ENCODE results near the gene CASK. TPM values are rescaled to one million over a fixed set of nuclear protein-coding genes. Genes with fewer than 3 reads are reported as not detected.

The CASK gene
- total and polyA plus RNA-seq, 10 donors, result 4.7 to 63.7 (median 42.8) TPM

- 73 to 94% (median 77%) methylated on average over 6 of the region's 6 CpGs for WGBS, 5 donors
- Histone ChIP-seq H3K9me3 (no peaks in the 10 kb centered on the region), H3K27ac (no peak overlapping the region), H3K36me3 (peaks cover 0 to 4% (median 0%) of the 10 kb centered on the region in 6 donors), H3K4me3 (no peak overlapping the region), H3K27me3 (replicated peaks in 1 of 7) (peaks cover 0 to 7% (median 0%) of the 10 kb centered on the region in 7 donors), H3K4me1 (peaks cover 0 to 17% (median 3%) of the 10 kb centered on the region in 6 donors)
- TF ChIP-seq POLR2AphosphoS5 (IDR thresholded peaks at IDR 0.05), result no peak
- TF ChIP-seq POLR2A (IDR thresholded peaks at IDR 0.05), result no peak
- TF ChIP-seq CTCF (IDR thresholded peaks at IDR 0.05 in 8 of 11, conservative IDR thresholded peaks at IDR 0.05 in 3 of 11), result no peak
- intact Hi-C loops (cut with DNase I; ENCODE audit: low total_unique reads), result loop anchor here (10.0 kb wide), 1 partner anchor 201 kb away; no protein-coding TSS in a partner anchor
- no peak for DNase-seq
Observed at GRCh38 chrX:41553688-41554087, 369.7 kb downstream of the CASK start.

- intact Hi-C loops (cut with DNase I; ENCODE audit: low total_unique reads), result no loop called here
- H3K36me3 ChIP-seq, result peaks cover 0 to 8% (median 0%) of the 10 kb centered on the region in 6 donors
- no peaks in the 10 kb centered on the region for H3K4me1 ChIP-seq
- H3K9me3 ChIP-seq, result no peaks in the 10 kb centered on the region
- peaks cover 0 to 7% (median 0%) of the 10 kb centered on the region in 7 donors for H3K27me3 ChIP-seq (replicated peaks in 1 of 7)
- TF ChIP-seq POLR2AphosphoS5 (IDR thresholded peaks at IDR 0.05) (no peak), CTCF (IDR thresholded peaks at IDR 0.05 in 8 of 11, conservative IDR thresholded peaks at IDR 0.05 in 3 of 11) (no peak), POLR2A (IDR thresholded peaks at IDR 0.05) (no peak)
- WGBS, 5 donors, result 73 to 96% (median 94%) methylated on average over 4 of the region's 4 CpGs
- no peak overlapping the region for H3K27ac ChIP-seq
- H3K4me3 ChIP-seq, result no peak overlapping the region
- no peak for DNase-seq
Observed at GRCh38 chrX:41548411-41548810, 374.9 kb downstream of the CASK start.

- peaks cover 0 to 28% (median 0%) of the 10 kb centered on the region in 6 donors for H3K36me3 ChIP-seq
- intact Hi-C loops (cut with DNase I; ENCODE audit: low total_unique reads), result no loop called here
- no peak for TF ChIP-seq POLR2AphosphoS5 (IDR thresholded peaks at IDR 0.05)
- TF ChIP-seq POLR2A (IDR thresholded peaks at IDR 0.05), result no peak
- no peak for TF ChIP-seq CTCF (IDR thresholded peaks at IDR 0.05 in 8 of 11, conservative IDR thresholded peaks at IDR 0.05 in 3 of 11)
- H3K27ac ChIP-seq, result no peak overlapping the region
- DNase-seq, result no peak
- no peak overlapping the region for H3K4me3 ChIP-seq
- no peaks in the 10 kb centered on the region for H3K27me3 ChIP-seq (replicated peaks in 1 of 7)
- no peaks in the 10 kb centered on the region for H3K9me3 ChIP-seq
- WGBS, 5 donors, result 82 to 99% (median 96%) methylated on average over 4 of the region's 4 CpGs
- H3K4me1 ChIP-seq, result no peaks in the 10 kb centered on the region
Observed at GRCh38 chrX:41543668-41544067, 379.7 kb downstream of the CASK start.

- Histone ChIP-seq H3K27me3 (replicated peaks in 1 of 7) (no peaks in the 10 kb centered on the region), H3K4me3 (no peak overlapping the region), H3K4me1 (no peaks in the 10 kb centered on the region), H3K27ac (no peak overlapping the region), H3K9me3 (no peaks in the 10 kb centered on the region), H3K36me3 (peaks cover 0 to 28% (median 0%) of the 10 kb centered on the region in 6 donors)
- WGBS, 5 donors, result 84 to 100% (median 93%) methylated on average over 1 of the region's 1 CpG
- DNase-seq, result no peak
- intact Hi-C loops (cut with DNase I; ENCODE audit: low total_unique reads), result no loop called here
- TF ChIP-seq POLR2AphosphoS5 (IDR thresholded peaks at IDR 0.05) (no peak), CTCF (IDR thresholded peaks at IDR 0.05 in 8 of 11, conservative IDR thresholded peaks at IDR 0.05 in 3 of 11) (no peak), POLR2A (IDR thresholded peaks at IDR 0.05) (no peak)
Observed at GRCh38 chrX:41543025-41543424, 380.3 kb downstream of the CASK start.
